Uterus (tissue), 4 donors: ENCODE data around the gene CENPX. TPM values are rescaled to one million over a fixed set of nuclear protein-coding genes. Genes with fewer than 3 reads are reported as not detected.

Source experiments
- DNase-seq, 2 donors: peaks; one replicate each; pipeline ENCODE4 v3.0.0-alpha.2; 2019 to 2020
- H3K27ac ChIP-seq, 2 donors: fragments of 200-600 bp; sonication (generic); 1 replicate in 1 of 2; 2 replicates in 1 of 2; pipeline ENCODE4 v1.5.1; 2016 to 2018
- H3K27me3 ChIP-seq, 2 donors: fragments of 200-600 bp; sonication (generic); one replicate each; pipeline ENCODE4 v1.5.1; 2018 to 2019; ENCODE audit warnings: control low read depth in 1 of 2
- H3K36me3 ChIP-seq, 2 donors: fragments of 200-600 bp; sonication (generic); one replicate each; pipeline ENCODE4 v1.5.1; 2019; ENCODE audit warnings: control low read depth in 1 of 2
- H3K4me1 ChIP-seq, 2 donors: fragments of 200-600 bp; sonication (generic); one replicate each; pipeline ENCODE4 v1.5.1; 2018 to 2019; ENCODE audit warnings: control low read depth in 1 of 2
- H3K4me3 ChIP-seq, 2 donors: fragments of 200-600 bp; sonication (generic); 1 replicate in 1 of 2; 2 replicates in 1 of 2; pipeline ENCODE4 v1.5.1; 2018 to 2019; ENCODE audit warnings: mild to moderate bottlenecking in 1 of 2
- H3K9me3 ChIP-seq, 2 donors: fragments of 200-600 bp; sonication (generic); one replicate each; pipeline ENCODE4 v1.5.1; 2019; ENCODE audit warnings: control low read depth in 1 of 2
- CTCF ChIP-seq, 4 experiments: fragments of 200-600 bp in 2 of 4; fragments of 450-650 bp in 2 of 4; sonication (generic) in 2 of 4; IDR thresholded peaks; one replicate each; pipeline ENCODE4 v1.5.1; 2016 to 2019; ENCODE audit warnings: antibody characterized with exemption in 4 of 4, mild to moderate bottlenecking in 2 of 4, moderate library complexity in 1 of 4
- POLR2A ChIP-seq, 2 donors: fragments of 450-650 bp; IDR thresholded peaks; one replicate each; pipeline ENCODE4 v1.6.1; 2016; ENCODE audit warnings: antibody characterized with exemption in 2 of 2, mild to moderate bottlenecking in 1 of 2, moderate library complexity in 1 of 2
- intact Hi-C: fragments of 100-400 bp; cut with DNase I; formaldehyde crosslinking; loops from one replicate; pipeline ENCODE4 v1.15.1; 2023; ENCODE audit warnings: low total_unique reads
- total RNA-seq, 4 donors: library from RNA; depleted of rRNA in 3 of 4; stranded (reverse); fragments of >200 nt in 3 of 4; gene quantifications; one replicate each; pipeline versions ENCODE4 v1.1.0 to v1.2.4, GENCODE V29; 2014 to 2023
- donor health status: DM: yes; HTN: yes; CAD: no.

CENPX gene
- total RNA-seq, 4 donors from 2014 or later, result 26.7 to 212 (median 49.8) TPM

- Histone ChIP-seq H3K9me3 (no peaks in the 10 kb centered on the region), H3K4me3 (no peak overlapping the region), H3K4me1 (peaks cover 0 to 20% of the 10 kb centered on the region in 2 donors), H3K27me3 (no peaks in the 10 kb centered on the region), H3K36me3 (no peaks in the 10 kb centered on the region), H3K27ac (no peak overlapping the region)
- DNase-seq, result peak; percentile 67 to 72
- TF ChIP-seq POLR2A (IDR thresholded peaks at IDR 0.05) (peak in 1 of 2 donors; percentile 11), CTCF (IDR thresholded peaks at IDR 0.05) (peak; percentile 64 to 88 (median 76))
- intact Hi-C loops, result no loop called here
Measured at GRCh38 chr17:82021107-82021899, 1.4 kb downstream of the CENPX start.

GRCh38 chr17:82020572-82021106 lies 2.0 kb downstream of the CENPX start:
- DNase-seq, result no peak
- Histone ChIP-seq H3K36me3 (no peaks in the 10 kb centered on the region), H3K4me3 (no peak overlapping the region), H3K9me3 (no peaks in the 10 kb centered on the region), H3K27me3 (no peaks in the 10 kb centered on the region), H3K27ac (no peak overlapping the region), H3K4me1 (peaks cover 0 to 20% of the 10 kb centered on the region in 2 donors)
- intact Hi-C loops, result no loop called here
- TF ChIP-seq POLR2A (IDR thresholded peaks at IDR 0.05) (no peak), CTCF (IDR thresholded peaks at IDR 0.05) (no peak)

GRCh38 chr17:82019690-82020571 lies 2.7 kb downstream of the CENPX start:
- Histone ChIP-seq H3K27ac (no peak overlapping the region), H3K36me3 (no peaks in the 10 kb centered on the region), H3K4me1 (peaks cover 0 to 20% of the 10 kb centered on the region in 2 donors), H3K9me3 (no peaks in the 10 kb centered on the region), H3K27me3 (no peaks in the 10 kb centered on the region), H3K4me3 (no peak overlapping the region)
- TF ChIP-seq CTCF (IDR thresholded peaks at IDR 0.05) (peak; percentile 31 to 45 (median 36)), POLR2A (IDR thresholded peaks at IDR 0.05) (no peak)
- intact Hi-C loops, result loop anchor here (5.0 kb wide), 1 partner anchor 58 kb away; the partner anchor contains the start of gene NOTUM
- DNase-seq, result no peak

DNA sequence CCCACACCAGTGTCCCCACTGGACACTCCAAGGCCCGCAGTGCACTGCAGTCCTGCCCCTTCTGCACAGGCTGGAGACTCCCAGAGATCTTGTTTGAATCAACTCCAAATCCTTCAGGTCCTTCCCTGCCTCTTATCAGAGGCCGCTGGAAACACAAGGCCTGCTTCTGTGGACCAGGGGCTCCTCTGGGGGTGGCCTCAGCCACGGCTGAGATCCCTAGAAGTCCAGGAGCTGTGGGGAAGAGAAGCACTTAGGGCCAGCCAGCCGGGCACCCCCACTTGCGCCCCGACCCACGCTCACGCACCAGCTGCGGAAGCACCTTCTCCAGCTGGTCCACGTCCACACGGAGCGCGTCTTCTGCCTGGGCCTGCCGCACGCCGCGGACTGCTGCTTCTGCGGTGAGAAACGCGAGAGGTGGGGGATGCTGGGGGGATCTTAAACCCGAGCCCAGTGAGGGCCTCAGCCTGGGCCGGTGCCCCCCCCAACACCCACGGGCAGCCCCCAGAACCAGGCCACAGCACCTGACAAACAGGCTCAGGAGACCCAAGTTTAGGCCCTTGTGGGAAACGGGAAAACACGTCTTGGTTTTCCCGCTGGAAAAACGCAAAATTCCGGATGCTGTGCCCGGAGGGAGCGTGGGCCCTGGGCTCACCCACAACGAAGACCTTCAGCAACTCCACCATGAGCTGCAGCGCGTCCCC lies 3.5 kb downstream of the CENPX start:
- H3K27me3 ChIP-seq, result no peaks in the 10 kb centered on the region
- H3K36me3 ChIP-seq, result no peaks in the 10 kb centered on the region
- TF ChIP-seq CTCF (IDR thresholded peaks at IDR 0.05) (no peak), POLR2A (IDR thresholded peaks at IDR 0.05) (no peak)
- no peak for DNase-seq
- no peak overlapping the region for H3K27ac ChIP-seq
- peaks cover 0 to 19% of the 10 kb centered on the region in 2 donors for H3K4me1 ChIP-seq
- intact Hi-C loops, result loop anchor here (5.0 kb wide), 1 partner anchor 57 kb away; the partner anchor contains the start of gene NOTUM
- no peak overlapping the region for H3K4me3 ChIP-seq
- H3K9me3 ChIP-seq, result no peaks in the 10 kb centered on the region
